GM23338 (cell line): ENCODE results near the gene VPS8. TPM values are rescaled to one million over a fixed set of nuclear protein-coding genes. Genes with fewer than 3 reads are reported as not detected.

Experiments
- ATAC-seq: fragments of 200-7000 bp; cut with Tn5 transposase; 3 replicates; pipeline ENCODE4 v1.9.1; 2020
- DNase-seq: peaks from one replicate; pipeline ENCODE4 v3.0.0-alpha.2; 2015; ENCODE audit warnings: low spot score
- H2AFZ ChIP-seq: fragments of 200-600 bp; sonication (generic); 2 replicates; pipeline ENCODE4 v1.8.0; 2016; ENCODE audit warnings: antibody characterized with exemption, mild to moderate bottlenecking, moderate library complexity
- H3F3A ChIP-seq: fragments of 200-600 bp; sonication (generic); replicated peaks from 2 replicates; pipeline ENCODE4 v1.8.0; 2017; ENCODE audit warnings: antibody characterized with exemption, mixed run types, low read depth
- H3K27ac ChIP-seq: fragments of 200-600 bp; sonication (generic); 2 replicates; pipeline ENCODE4 v1.6.1; 2016; ENCODE audit warnings: low read depth
- H3K27me3 ChIP-seq: fragments of 200-600 bp; sonication (generic); 2 replicates; pipeline ENCODE4 v1.8.0; 2016; ENCODE audit warnings: mild to moderate bottlenecking, mixed run types, moderate library complexity; ENCODE audit not compliant: insufficient read depth
- H3K36me3 ChIP-seq: fragments of 200-600 bp; sonication (generic); 2 replicates; pipeline ENCODE4 v1.8.0; 2016; ENCODE audit warnings: mild to moderate bottlenecking; ENCODE audit not compliant: insufficient read depth
- H3K4me1 ChIP-seq: fragments of 200-600 bp; sonication (generic); 2 replicates; pipeline ENCODE4 v1.8.0; 2016; ENCODE audit warnings: mild to moderate bottlenecking, moderate library complexity; ENCODE audit not compliant: insufficient read depth
- H3K4me2 ChIP-seq: fragments of 200-600 bp; sonication (generic); 2 replicates; pipeline ENCODE4 v1.7.1; 2017; ENCODE audit warnings: mixed run types
- H3K4me3 ChIP-seq: fragments of 200-600 bp; sonication (generic); 2 replicates; pipeline ENCODE4 v1.6.1; 2016; ENCODE audit warnings: mixed run types
- H3K79me2 ChIP-seq: fragments of 200-600 bp; sonication (generic); replicated peaks from 2 replicates; pipeline ENCODE4 v1.8.0; 2017; ENCODE audit warnings: mild to moderate bottlenecking; ENCODE audit not compliant: insufficient read depth
- H3K9me2 ChIP-seq: fragments of 200-600 bp; sonication (generic); 2 replicates; pipeline ENCODE4 v1.8.0; 2017; ENCODE audit not compliant: insufficient read depth
- H4K20me1 ChIP-seq: fragments of 200-600 bp; sonication (generic); replicated peaks from 2 replicates; pipeline ENCODE4 v1.8.0; 2017; ENCODE audit warnings: mild to moderate bottlenecking; ENCODE audit not compliant: insufficient read depth
- H3K27ac Mint-ChIP-seq: 2 replicates; pipeline ENCODE4 v1.8.0; 2020; ENCODE audit warnings: inconsistent platforms, mild to moderate bottlenecking, moderate library complexity, mixed read lengths
- H3K27me3 Mint-ChIP-seq: 3 replicates; pipeline ENCODE4 v1.8.0; 2022; ENCODE audit warnings: low read depth, mild to moderate bottlenecking, moderate library complexity, mixed read lengths, inconsistent platforms; ENCODE audit not compliant: insufficient read depth, poor library complexity
- H3K36me3 Mint-ChIP-seq: 3 replicates; pipeline ENCODE4 v1.8.0; 2021; ENCODE audit warnings: low read depth, mild to moderate bottlenecking, inconsistent platforms, moderate library complexity, mixed read lengths
- H3K4me1 Mint-ChIP-seq: 3 replicates; pipeline ENCODE4 v1.8.0; 2020; ENCODE audit warnings: mild to moderate bottlenecking, inconsistent platforms, mixed read lengths
- H3K4me3 Mint-ChIP-seq: 3 replicates; pipeline ENCODE4 v1.8.0; 2021; ENCODE audit warnings: moderate library complexity, mild to moderate bottlenecking, inconsistent platforms, mixed read lengths
- H3K9me3 Mint-ChIP-seq: 3 replicates; pipeline ENCODE4 v1.8.0; 2020; ENCODE audit warnings: moderate library complexity, mild to moderate bottlenecking, inconsistent platforms, mixed read lengths
- CREB1 ChIP-seq: fragments of 250-450 bp; sonication (Bioruptor Pico); IDR thresholded peaks from 2 replicates; pipeline ENCODE4 v1.5.0; 2020; ENCODE audit warnings: low read depth, mild to moderate bottlenecking, moderate library complexity
- EZH2 ChIP-seq: fragments of 200-600 bp; sonication (generic); IDR thresholded peaks from one replicate; pipeline ENCODE4 v1.8.0; 2017; ENCODE audit warnings: antibody characterized with exemption, mild to moderate bottlenecking, low read depth; ENCODE audit not compliant: unreplicated experiment
- EZH2phosphoT487 ChIP-seq: fragments of 200-600 bp; sonication (generic); IDR thresholded peaks from one replicate; pipeline ENCODE4 v1.8.1; 2018; ENCODE audit warnings: antibody characterized with exemption; ENCODE audit not compliant: unreplicated experiment
- JUNB ChIP-seq: IDR thresholded peaks from one replicate; pipeline ENCODE4 v1.6.1; 2016; ENCODE audit warnings: antibody characterized with exemption; ENCODE audit not compliant: unreplicated experiment
- NANOG ChIP-seq: IDR thresholded peaks from 2 replicates; pipeline ENCODE4 v1.6.1; 2016; ENCODE audit warnings: antibody characterized with exemption, borderline replicate concordance
- POLR2AphosphoS5 ChIP-seq: IDR thresholded peaks from 2 replicates; pipeline ENCODE4 v1.6.1; 2016; ENCODE audit warnings: antibody characterized with exemption, low read depth
- REST ChIP-seq: IDR thresholded peaks from one replicate; pipeline ENCODE4 v1.6.1; 2018; ENCODE audit warnings: antibody characterized with exemption; ENCODE audit not compliant: unreplicated experiment
- STAT1 ChIP-seq: IDR thresholded peaks from one replicate; pipeline ENCODE4 v1.6.1; 2016; ENCODE audit warnings: antibody characterized with exemption; ENCODE audit not compliant: unreplicated experiment
- ZNF114 ChIP-seq: fragments of 250-450 bp; sonication (Bioruptor Pico); IDR thresholded peaks from 2 replicates; pipeline ENCODE4 v1.5.0; 2020; ENCODE audit warnings: mild to moderate bottlenecking, moderate library complexity
- ZNF331 ChIP-seq: fragments of 250-450 bp; sonication (Bioruptor Pico); IDR thresholded peaks from 2 replicates; pipeline ENCODE4 v1.5.0; 2020; ENCODE audit warnings: low read depth, mild to moderate bottlenecking, moderate library complexity
- polyA plus RNA-seq: library from polyadenylated mRNA; unstranded; fragments of >200 nt; fragmentation: Nextera tagmentation; extraction: Ambion mirVana; gene quantifications from 2 replicates; pipeline ENCODE4 v1.2.1, GENCODE V29; 2016
- total RNA-seq: library from RNA; depleted of rRNA; stranded (reverse); fragments of >200 nt; shearing (Covaris generic); gene quantifications from 2 replicates; pipeline ENCODE4 v1.2.3, GENCODE V29; 2014
- TF ChIP-seq, protein P1 (sequence below): IDR thresholded peaks from 2 replicates; pipeline ENCODE4 v1.6.1; 2016; ENCODE audit warnings: antibody characterized with exemption
- TF ChIP-seq, protein P2 (sequence below), 2 experiments: fragments of 200-600 bp in 1 of 2; sonication (generic) in 1 of 2; conservative IDR thresholded peaks; 2 replicates each; pipeline versions ENCODE4 v1.5.1 to v1.6.1; 2016 to 2017; ENCODE audit warnings: antibody characterized with exemption in 2 of 2, low read depth in 2 of 2, mild to moderate bottlenecking in 2 of 2, moderate library complexity in 1 of 2

VPS8 gene
- total and polyA plus RNA-seq, 2 experiments from 2014 or later: 17.3 to 45.5 TPM

DNA sequence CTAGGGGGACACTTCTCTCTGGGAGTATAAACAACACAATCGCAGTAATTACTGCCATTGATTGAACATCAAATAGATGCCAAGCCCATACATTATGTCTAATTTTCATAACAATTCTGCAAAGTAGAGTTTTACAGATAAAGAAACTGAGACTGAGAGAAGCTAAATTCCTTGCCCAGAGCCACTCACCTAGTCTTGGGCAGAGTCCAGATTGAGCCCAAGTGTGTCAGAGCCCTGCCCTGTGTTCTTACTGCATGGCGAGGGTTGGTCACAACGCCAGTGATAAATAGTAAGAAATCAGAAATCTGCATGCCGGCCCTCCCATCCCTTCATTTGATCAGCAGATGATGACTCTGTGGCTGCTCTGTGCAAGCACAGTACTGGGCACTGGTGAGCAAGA is 234.6 kb downstream of the VPS8 start:
- H3K4me3 ChIP-seq: no peak overlapping the region
- no peaks in the 10 kb centered on the region for H3F3A ChIP-seq
- no peaks in the 10 kb centered on the region for H4K20me1 ChIP-seq
- Mint-ChIP-seq H3K9me3 (no peaks in the 10 kb centered on the region), H3K4me3 (no peak overlapping the region), H3K36me3 (peaks cover 16% of the 10 kb centered on the region; the same call in 2 of the 3 replicates), H3K27me3 (peaks cover 4% of the 10 kb centered on the region), H3K4me1 (peaks cover 9% of the 10 kb centered on the region), H3K27ac (no peak overlapping the region)
- no peak overlapping the region for H3K27ac ChIP-seq
- H3K9me2 ChIP-seq: no peaks in the 10 kb centered on the region
- H3K27me3 ChIP-seq: no peaks in the 10 kb centered on the region
- no peak overlapping the region for H2AFZ ChIP-seq
- peaks cover 8% of the 10 kb centered on the region; the same call in 1 of the 2 replicates for H3K4me1 ChIP-seq
- no peak for ATAC-seq
- no peak for DNase-seq
- TF ChIP-seq JUNB: no peak
- no peak for TF ChIP-seq EZH2phosphoT487
- TF ChIP-seq, protein P1, sequence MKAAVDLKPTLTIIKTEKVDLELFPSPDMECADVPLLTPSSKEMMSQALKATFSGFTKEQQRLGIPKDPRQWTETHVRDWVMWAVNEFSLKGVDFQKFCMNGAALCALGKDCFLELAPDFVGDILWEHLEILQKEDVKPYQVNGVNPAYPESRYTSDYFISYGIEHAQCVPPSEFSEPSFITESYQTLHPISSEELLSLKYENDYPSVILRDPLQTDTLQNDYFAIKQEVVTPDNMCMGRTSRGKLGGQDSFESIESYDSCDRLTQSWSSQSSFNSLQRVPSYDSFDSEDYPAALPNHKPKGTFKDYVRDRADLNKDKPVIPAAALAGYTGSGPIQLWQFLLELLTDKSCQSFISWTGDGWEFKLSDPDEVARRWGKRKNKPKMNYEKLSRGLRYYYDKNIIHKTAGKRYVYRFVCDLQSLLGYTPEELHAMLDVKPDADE: no peak
- no peak for TF ChIP-seq EZH2
- TF ChIP-seq STAT1: no peak
- TF ChIP-seq REST: no peak
- TF ChIP-seq POLR2AphosphoS5: no peak
- TF ChIP-seq, protein P2, sequence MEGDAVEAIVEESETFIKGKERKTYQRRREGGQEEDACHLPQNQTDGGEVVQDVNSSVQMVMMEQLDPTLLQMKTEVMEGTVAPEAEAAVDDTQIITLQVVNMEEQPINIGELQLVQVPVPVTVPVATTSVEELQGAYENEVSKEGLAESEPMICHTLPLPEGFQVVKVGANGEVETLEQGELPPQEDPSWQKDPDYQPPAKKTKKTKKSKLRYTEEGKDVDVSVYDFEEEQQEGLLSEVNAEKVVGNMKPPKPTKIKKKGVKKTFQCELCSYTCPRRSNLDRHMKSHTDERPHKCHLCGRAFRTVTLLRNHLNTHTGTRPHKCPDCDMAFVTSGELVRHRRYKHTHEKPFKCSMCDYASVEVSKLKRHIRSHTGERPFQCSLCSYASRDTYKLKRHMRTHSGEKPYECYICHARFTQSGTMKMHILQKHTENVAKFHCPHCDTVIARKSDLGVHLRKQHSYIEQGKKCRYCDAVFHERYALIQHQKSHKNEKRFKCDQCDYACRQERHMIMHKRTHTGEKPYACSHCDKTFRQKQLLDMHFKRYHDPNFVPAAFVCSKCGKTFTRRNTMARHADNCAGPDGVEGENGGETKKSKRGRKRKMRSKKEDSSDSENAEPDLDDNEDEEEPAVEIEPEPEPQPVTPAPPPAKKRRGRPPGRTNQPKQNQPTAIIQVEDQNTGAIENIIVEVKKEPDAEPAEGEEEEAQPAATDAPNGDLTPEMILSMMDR (conservative IDR thresholded peaks at IDR 0.05; ENCODE audit: low read depth in 2 of 2): no peak
- no peak for TF ChIP-seq ZNF114 (CRISPR knock-in tag)
- no peak for TF ChIP-seq CREB1 (CRISPR knock-in tag)
- TF ChIP-seq NANOG: no peak
- TF ChIP-seq ZNF331 (CRISPR knock-in tag): no peak
- H3K36me3 ChIP-seq: 0 out of 2 replicates have a peak, but pooled peaks cover 3% of the 10 kb centered on the region
- H3K79me2 ChIP-seq: no peaks in the 10 kb centered on the region
- no peak overlapping the region for H3K4me2 ChIP-seq
